ENCODE measurements around the gene DEFB114. TPM values are rescaled to one million over a fixed set of nuclear protein-coding genes. Genes with fewer than 3 reads are reported as not detected.

Gene DEFB114
- total RNA-seq, 1 donor from 2014 or later = not detected

GRCh38 chr6:49939993-49940498 is 23.9 kb downstream of the DEFB114 start:
- H3K9ac ChIP-seq (ENCODE audit: low read length) = no peak overlapping the region
- Mint-ChIP-seq H3K4me3 (ENCODE audit: unreplicated experiment) (no peak overlapping the region), H3K9me3 (ENCODE audit: unreplicated experiment) (no peaks in the 10 kb centered on the region), H3K27me3 (ENCODE audit: low read depth, unreplicated experiment) (no peaks in the 10 kb centered on the region), H3K36me3 (ENCODE audit: low read depth, unreplicated experiment) (no peaks in the 10 kb centered on the region), H3K4me1 (ENCODE audit: low read depth, unreplicated experiment) (no peaks in the 10 kb centered on the region), H3K27ac (ENCODE audit: unreplicated experiment) (no peak overlapping the region)
- no peaks in the 10 kb centered on the region for H3K79me2 ChIP-seq (ENCODE audit: insufficient read depth, low read length)
- H3K9me3 ChIP-seq (ENCODE audit: insufficient read depth, low read depth, low read length) = no peaks in the 10 kb centered on the region
- no peak overlapping the region for H3K4me3 ChIP-seq (ENCODE audit: insufficient read depth, low read depth, low read length)
- TF ChIP-seq EZH2 (IDR thresholded peaks at IDR 0.05; ENCODE audit: insufficient read depth, low read length) (no peak), CTCF (IDR thresholded peaks at IDR 0.05; ENCODE audit: insufficient read depth, low read depth, low read length) (no peak)
- no peaks in the 10 kb centered on the region for H3K4me1 ChIP-seq (ENCODE audit: insufficient read depth, low read length)
- H3K36me3 ChIP-seq (ENCODE audit: insufficient read depth, low read length) = no peaks in the 10 kb centered on the region
- H4K20me1 ChIP-seq (ENCODE audit: insufficient read depth, low read length) = no peaks in the 10 kb centered on the region
- no peak overlapping the region for H2AFZ ChIP-seq (ENCODE audit: low read depth, low read length)
- no peak overlapping the region for H3K4me2 ChIP-seq (ENCODE audit: low read length)
- no peak overlapping the region for H3K27ac ChIP-seq (ENCODE audit: low read depth, low read length)
- no peak for FAIRE-seq
- H3K27me3 ChIP-seq (ENCODE audit: insufficient read depth, low read length) = no peaks in the 10 kb centered on the region
- no peak for DNase-seq (ENCODE audit: low read depth)

GRCh38 chr6:49937811-49938210 is 26.2 kb downstream of the DEFB114 start:
- Mint-ChIP-seq H3K36me3 (ENCODE audit: low read depth, unreplicated experiment) (no peaks in the 10 kb centered on the region), H3K9me3 (ENCODE audit: unreplicated experiment) (no peaks in the 10 kb centered on the region)
- no peaks in the 10 kb centered on the region for H4K20me1 ChIP-seq (ENCODE audit: insufficient read depth, low read length)

More at GRCh38 chr6:49937811-49938210, 26.2 kb downstream of the DEFB114 start:
- no peak for FAIRE-seq
- H3K4me1 ChIP-seq (ENCODE audit: insufficient read depth, low read length) = no peaks in the 10 kb centered on the region
- H3K4me3 ChIP-seq (ENCODE audit: insufficient read depth, low read depth, low read length) = no peak overlapping the region
- DNase-seq (ENCODE audit: low read depth) = no peak
- no peaks in the 10 kb centered on the region for H3K79me2 ChIP-seq (ENCODE audit: insufficient read depth, low read length)
- H3K4me2 ChIP-seq (ENCODE audit: low read length) = no peak overlapping the region
- H3K9ac ChIP-seq (ENCODE audit: low read length) = no peak overlapping the region
- no peak overlapping the region for H3K27ac ChIP-seq (ENCODE audit: low read depth, low read length)
- H3K4me1 Mint-ChIP-seq (ENCODE audit: low read depth, unreplicated experiment) = no peaks in the 10 kb centered on the region
- H3K27me3 Mint-ChIP-seq (ENCODE audit: low read depth, unreplicated experiment) = no peaks in the 10 kb centered on the region
- H3K9me3 ChIP-seq (ENCODE audit: insufficient read depth, low read depth, low read length) = no peaks in the 10 kb centered on the region
- H3K4me3 Mint-ChIP-seq (ENCODE audit: unreplicated experiment) = no peak overlapping the region
- no peak overlapping the region for H3K27ac Mint-ChIP-seq (ENCODE audit: unreplicated experiment)
- no peak overlapping the region for H2AFZ ChIP-seq (ENCODE audit: low read depth, low read length)
- TF ChIP-seq CTCF (IDR thresholded peaks at IDR 0.05; ENCODE audit: insufficient read depth, low read depth, low read length) = no peak
- no peak for TF ChIP-seq EZH2 (IDR thresholded peaks at IDR 0.05; ENCODE audit: insufficient read depth, low read length)
- H3K27me3 ChIP-seq (ENCODE audit: insufficient read depth, low read length) = no peaks in the 10 kb centered on the region
- H3K36me3 ChIP-seq (ENCODE audit: insufficient read depth, low read length) = no peaks in the 10 kb centered on the region
